ENCODE data around the gene UBR4.

DNA sequence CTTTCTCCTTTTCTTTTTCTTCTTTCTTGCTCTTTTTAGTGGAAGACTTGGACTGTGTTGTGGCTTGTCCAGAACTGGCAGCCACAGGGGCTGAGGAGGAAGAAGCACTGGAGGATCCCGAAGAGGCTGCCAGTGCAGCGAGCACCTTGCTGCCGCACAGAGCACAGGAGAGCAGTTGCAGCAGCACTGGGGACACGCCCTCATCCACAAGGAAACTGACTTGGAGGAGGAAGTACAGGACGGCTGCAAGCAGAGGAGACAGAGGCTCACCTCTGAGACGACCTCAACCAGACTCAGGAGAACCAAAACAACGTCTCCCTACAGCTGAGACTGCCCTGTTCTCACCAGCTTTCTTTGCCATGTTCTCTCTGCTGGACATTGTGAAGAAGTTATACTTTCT is 88.9 kb downstream of the UBR4 start:
- TF ChIP-seq, protein P1, sequence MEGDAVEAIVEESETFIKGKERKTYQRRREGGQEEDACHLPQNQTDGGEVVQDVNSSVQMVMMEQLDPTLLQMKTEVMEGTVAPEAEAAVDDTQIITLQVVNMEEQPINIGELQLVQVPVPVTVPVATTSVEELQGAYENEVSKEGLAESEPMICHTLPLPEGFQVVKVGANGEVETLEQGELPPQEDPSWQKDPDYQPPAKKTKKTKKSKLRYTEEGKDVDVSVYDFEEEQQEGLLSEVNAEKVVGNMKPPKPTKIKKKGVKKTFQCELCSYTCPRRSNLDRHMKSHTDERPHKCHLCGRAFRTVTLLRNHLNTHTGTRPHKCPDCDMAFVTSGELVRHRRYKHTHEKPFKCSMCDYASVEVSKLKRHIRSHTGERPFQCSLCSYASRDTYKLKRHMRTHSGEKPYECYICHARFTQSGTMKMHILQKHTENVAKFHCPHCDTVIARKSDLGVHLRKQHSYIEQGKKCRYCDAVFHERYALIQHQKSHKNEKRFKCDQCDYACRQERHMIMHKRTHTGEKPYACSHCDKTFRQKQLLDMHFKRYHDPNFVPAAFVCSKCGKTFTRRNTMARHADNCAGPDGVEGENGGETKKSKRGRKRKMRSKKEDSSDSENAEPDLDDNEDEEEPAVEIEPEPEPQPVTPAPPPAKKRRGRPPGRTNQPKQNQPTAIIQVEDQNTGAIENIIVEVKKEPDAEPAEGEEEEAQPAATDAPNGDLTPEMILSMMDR (IDR thresholded peaks at IDR 0.05): no peak
- no peak for TF ChIP-seq POLR2A (IDR thresholded peaks at IDR 0.05)
